BE2C (cell line): Measurements from ENCODE around the gene RPIA.
"Not testable (repeated sequence)": the region's sequence is repeated elsewhere in the genome, so short reads cannot be mapped to it uniquely, and the experiment has no call there.

Experiments
- DNase-seq: peaks from one replicate; pipeline ENCODE4 v3.0.0-alpha.2; 2020
- H3K27me3 ChIP-seq: fragments of 250-450 bp; sonication (Bioruptor Pico); 2 replicates; pipeline ENCODE4 v1.5.1; 2020; ENCODE audit warnings: mild to moderate bottlenecking
- H3K36me3 ChIP-seq: fragments of 250-450 bp; sonication (Bioruptor Pico); 2 replicates; pipeline ENCODE4 v1.5.1; 2020; ENCODE audit warnings: mild to moderate bottlenecking
- H3K4me1 ChIP-seq: fragments of 250-450 bp; sonication (Bioruptor Pico); 2 replicates; pipeline ENCODE4 v1.5.1; 2020
- H3K4me3 ChIP-seq: 2 replicates; pipeline ENCODE4 v1.5.1; 2011; ENCODE audit warnings: low read depth, low read length
- H3K9me3 ChIP-seq: fragments of 250-450 bp; sonication (Bioruptor Pico); 2 replicates; pipeline ENCODE4 v1.5.1; 2020
- TF ChIP-seq, protein P1 (sequence below): IDR thresholded peaks from 2 replicates; pipeline ENCODE4 v1.5.1; 2012; ENCODE audit warnings: mild to moderate bottlenecking, low read depth, low read length

RPIA gene

DNA sequence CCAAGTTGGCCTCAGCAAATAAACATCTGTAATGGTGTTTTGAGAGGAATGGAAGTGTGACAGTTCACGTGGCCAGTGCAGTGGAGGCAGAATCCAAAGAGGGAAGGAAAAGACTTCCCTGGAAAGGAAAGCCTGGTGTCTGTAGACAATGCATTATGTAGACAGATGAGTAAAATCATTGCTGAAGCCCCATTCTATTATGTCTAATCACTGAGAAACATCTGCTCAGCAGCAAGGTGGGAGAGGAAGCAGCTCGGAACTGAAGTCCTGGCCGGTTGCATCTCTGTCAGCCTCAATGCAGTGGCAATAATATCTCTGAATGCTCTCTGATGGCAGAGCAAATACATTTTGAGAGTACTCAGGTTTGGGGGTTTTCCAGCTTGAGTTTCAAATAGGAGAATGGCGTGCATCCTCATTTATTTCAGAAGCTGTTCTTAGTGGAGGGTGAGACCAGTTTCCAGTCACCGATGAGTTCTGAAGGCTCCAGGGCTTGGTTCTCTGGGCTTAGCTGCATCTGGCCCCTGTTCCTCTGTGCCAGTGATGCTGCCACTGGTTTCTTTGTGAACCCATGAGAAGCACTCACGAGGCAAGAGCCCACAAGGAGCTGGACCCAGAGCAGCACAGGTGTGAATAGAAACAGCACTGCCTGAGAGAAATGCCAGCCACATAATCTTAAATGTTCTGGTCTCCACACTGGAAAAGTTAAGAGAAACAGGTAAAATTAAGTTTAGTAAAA is 63.3 kb downstream of the RPIA start:
- Histone ChIP-seq H3K4me1 (no peaks in the 10 kb centered on the region), H3K36me3 (no peaks in the 10 kb centered on the region), H3K27me3 (no peaks in the 10 kb centered on the region), H3K4me3 (no peak overlapping the region), H3K9me3 (no peaks in the 10 kb centered on the region)
- TF ChIP-seq, protein P1, sequence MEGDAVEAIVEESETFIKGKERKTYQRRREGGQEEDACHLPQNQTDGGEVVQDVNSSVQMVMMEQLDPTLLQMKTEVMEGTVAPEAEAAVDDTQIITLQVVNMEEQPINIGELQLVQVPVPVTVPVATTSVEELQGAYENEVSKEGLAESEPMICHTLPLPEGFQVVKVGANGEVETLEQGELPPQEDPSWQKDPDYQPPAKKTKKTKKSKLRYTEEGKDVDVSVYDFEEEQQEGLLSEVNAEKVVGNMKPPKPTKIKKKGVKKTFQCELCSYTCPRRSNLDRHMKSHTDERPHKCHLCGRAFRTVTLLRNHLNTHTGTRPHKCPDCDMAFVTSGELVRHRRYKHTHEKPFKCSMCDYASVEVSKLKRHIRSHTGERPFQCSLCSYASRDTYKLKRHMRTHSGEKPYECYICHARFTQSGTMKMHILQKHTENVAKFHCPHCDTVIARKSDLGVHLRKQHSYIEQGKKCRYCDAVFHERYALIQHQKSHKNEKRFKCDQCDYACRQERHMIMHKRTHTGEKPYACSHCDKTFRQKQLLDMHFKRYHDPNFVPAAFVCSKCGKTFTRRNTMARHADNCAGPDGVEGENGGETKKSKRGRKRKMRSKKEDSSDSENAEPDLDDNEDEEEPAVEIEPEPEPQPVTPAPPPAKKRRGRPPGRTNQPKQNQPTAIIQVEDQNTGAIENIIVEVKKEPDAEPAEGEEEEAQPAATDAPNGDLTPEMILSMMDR: no peak
- no peak for DNase-seq

DNA sequence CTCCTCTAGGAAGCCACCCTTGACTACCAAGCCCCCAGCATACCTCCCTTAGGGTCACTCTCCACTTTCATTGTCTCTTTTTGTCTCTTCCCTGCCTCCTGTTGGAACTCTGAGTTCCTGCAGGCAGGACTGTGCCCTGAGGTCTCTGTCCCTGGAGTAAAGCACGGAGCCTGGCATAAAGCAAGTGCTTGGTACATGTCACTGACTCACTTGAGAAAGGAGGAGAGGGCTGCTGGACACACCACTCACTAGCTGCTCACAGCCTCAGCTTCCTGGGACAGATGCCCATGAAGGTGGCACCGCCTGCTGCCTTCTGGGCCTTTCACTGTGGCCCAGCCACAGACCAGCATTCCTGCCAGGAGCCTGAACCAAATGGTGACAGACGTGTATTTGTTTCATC is 64.4 kb downstream of the RPIA start:
- DNase-seq: no peak
- H3K9me3 ChIP-seq: no peaks in the 10 kb centered on the region
- H3K36me3 ChIP-seq: no peaks in the 10 kb centered on the region
- H3K27me3 ChIP-seq: no peaks in the 10 kb centered on the region
- H3K4me3 ChIP-seq: no peak overlapping the region
- TF ChIP-seq, protein P1: no peak
- H3K4me1 ChIP-seq: no peaks in the 10 kb centered on the region

DNA sequence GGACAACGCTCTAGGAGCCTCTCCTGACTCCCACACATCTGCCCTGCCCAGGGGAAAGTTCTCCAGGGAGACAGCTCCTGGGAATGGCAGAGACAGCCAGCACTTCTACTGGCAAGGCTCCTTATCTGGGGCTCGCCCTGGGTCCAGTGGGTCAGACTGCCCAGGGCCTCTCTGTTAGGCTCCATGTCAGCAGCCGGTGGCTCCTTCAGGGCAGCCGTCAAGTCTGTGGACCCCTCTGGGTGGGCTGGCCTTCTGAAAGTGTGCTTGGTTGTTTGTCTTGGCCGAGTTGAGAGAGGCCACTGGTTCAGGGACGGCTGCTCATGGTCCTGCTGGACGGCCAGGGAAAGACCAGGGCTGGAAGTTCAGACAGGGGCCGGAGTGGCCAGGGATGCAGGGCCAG is 65.6 kb downstream of the RPIA start:
- no peaks in the 10 kb centered on the region for H3K36me3 ChIP-seq
- H3K9me3 ChIP-seq: no peaks in the 10 kb centered on the region
- H3K4me1 ChIP-seq: no peaks in the 10 kb centered on the region
- no peak for DNase-seq
- no peaks in the 10 kb centered on the region for H3K27me3 ChIP-seq
- TF ChIP-seq, protein P1: no peak
- H3K4me3 ChIP-seq: no peak overlapping the region

DNA sequence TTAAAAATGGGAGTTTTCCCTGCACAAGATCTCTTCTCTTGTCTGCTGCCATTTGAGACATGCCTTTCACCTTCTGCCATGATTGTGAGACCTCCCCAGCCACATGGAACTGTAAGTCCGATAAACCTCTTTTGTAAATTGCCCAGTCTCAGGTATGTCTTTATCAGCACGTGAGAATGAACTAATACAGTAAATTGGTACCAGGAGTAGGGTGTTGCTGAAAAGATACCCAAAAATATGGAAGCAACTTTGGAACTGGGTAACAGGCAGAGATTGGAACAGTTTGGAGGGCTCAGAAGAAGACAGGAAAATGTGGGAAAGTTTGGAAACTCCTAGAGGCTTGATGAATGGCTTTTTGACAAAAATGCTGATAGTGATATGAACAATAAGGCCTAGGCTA is 67.2 kb downstream of the RPIA start:
- H3K4me1 ChIP-seq, H3K27me3 ChIP-seq, H3K4me3 ChIP-seq, H3K36me3 ChIP-seq, DNase-seq, H3K9me3 ChIP-seq: not testable (repeated sequence)

DNA sequence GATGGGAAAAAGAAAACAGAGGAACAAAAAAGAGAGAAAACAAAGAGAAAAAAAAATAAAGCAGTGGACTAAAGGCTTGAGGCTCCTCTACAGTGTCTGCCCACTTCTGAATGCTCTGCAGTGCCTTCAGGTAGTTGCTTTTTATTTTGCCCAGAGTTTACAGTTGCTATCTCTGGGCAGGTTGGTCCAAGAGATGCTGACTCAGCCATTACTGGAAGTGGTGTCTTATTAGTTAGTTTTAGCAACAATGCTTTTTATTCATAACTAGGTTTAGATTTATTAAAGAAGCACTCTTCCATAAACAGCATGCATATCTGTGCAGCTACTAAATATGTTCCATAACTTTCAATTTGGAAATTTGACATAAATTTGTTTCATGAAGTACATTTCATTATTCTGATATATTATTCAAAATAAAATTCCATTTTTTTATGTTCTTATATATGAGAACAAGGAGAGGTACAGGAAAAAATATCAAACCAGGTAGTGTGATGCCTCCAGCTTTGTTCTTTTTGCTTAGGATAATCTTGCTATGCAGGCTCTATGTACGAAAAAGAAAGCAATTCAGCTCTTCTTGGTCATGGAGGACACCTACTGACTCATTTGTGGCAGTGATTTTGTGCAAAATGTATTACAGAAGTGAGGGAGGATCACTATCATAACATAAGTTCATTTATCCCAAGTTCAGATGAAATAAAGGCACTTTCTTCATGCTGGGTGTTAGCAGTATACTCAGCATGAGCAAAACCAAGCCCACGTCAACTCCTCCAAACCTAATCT is 69.5 kb downstream of the RPIA start:
- TF ChIP-seq, protein P1: no peak
- no peaks in the 10 kb centered on the region for H3K4me1 ChIP-seq
- no peak overlapping the region for H3K4me3 ChIP-seq
- H3K27me3 ChIP-seq: peaks cover 12% of the 10 kb centered on the region
- no peak for DNase-seq
- no peaks in the 10 kb centered on the region for H3K9me3 ChIP-seq
- H3K36me3 ChIP-seq: no peaks in the 10 kb centered on the region

DNA sequence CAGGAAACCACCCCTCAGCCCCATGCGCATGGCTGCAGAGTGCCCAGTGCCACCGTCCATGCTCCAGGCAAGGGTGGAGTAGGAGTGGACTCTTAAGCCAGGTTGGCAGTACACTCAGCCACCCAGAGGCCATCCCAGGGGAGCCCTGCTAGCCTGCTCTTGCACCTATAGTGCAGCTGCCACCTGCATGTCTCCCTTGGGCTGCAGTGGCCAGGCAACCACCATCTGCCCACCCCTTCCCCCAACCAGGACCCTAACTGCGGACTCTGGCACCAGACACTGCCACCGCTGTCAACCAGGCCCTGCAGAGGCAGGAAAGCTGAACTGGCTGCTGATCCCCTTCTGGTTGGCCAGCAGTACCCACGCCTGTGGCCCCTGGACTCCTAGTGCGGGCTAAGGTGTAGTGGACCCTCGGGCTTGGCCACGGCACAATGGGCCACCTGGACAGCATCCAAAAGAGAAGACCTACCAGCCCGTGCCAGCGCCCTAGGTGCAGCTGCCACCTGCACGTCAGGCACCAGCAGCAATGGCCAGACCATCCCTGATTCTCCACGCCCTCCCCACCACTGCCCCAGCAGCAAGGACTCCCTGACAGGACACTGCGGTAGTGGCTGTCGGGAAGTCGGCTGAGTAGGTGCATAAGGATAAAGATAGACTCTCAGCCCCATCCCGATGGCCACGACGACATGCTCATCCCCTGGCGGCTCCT is 72.8 kb downstream of the RPIA start:
- no peaks in the 10 kb centered on the region for H3K4me1 ChIP-seq
- no peak overlapping the region for H3K4me3 ChIP-seq
- no peaks in the 10 kb centered on the region for H3K9me3 ChIP-seq
- peaks cover 12% of the 10 kb centered on the region for H3K27me3 ChIP-seq
- H3K36me3 ChIP-seq: no peaks in the 10 kb centered on the region
- TF ChIP-seq, protein P1: no peak
- DNase-seq: no peak
